GM20000 (cell line): ENCODE data around the gene FBXO3.

Experiments used
- DNase-seq: peaks from one replicate; pipeline ENCODE4 v3.0.0; 2012; ENCODE audit warnings: low spot score
- TF ChIP-seq, protein P1 (sequence below): IDR thresholded peaks from 2 replicates; pipeline ENCODE4 v1.5.1; 2012; ENCODE audit warnings: mild to moderate bottlenecking, control low read depth; ENCODE audit errors: extremely low read depth, missing control alignments

Gene FBXO3

DNA sequence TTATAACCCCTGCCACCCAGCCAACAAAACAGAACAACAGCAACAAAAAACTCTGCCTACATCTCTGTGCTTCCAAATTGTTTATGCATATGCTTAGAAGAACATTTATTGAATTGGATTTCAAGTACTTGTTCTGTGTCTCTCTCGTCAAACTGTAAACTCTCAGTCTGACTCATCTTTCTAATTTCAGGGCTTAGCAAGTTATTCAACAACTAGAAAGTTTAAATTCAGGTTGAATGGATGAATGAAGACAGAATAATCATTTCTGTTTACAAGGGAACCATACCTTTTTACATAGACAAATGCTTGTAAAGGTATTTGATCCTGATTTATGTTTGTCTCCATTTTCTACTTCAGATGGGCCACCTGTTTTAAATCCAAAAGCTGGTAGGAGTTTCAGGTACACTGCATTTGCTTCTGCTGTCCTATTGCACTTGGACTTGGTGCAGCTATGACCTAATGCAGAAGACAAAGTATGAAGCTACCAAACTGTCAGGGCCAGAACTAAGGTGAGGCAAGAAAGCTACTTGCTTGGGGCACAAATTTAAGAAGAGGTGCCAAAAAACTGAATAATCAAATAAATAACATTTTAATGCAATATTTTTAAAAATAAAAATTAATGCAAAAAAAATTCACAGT lies 1.6 kb upstream of the FBXO3 start:
- TF ChIP-seq, protein P1, sequence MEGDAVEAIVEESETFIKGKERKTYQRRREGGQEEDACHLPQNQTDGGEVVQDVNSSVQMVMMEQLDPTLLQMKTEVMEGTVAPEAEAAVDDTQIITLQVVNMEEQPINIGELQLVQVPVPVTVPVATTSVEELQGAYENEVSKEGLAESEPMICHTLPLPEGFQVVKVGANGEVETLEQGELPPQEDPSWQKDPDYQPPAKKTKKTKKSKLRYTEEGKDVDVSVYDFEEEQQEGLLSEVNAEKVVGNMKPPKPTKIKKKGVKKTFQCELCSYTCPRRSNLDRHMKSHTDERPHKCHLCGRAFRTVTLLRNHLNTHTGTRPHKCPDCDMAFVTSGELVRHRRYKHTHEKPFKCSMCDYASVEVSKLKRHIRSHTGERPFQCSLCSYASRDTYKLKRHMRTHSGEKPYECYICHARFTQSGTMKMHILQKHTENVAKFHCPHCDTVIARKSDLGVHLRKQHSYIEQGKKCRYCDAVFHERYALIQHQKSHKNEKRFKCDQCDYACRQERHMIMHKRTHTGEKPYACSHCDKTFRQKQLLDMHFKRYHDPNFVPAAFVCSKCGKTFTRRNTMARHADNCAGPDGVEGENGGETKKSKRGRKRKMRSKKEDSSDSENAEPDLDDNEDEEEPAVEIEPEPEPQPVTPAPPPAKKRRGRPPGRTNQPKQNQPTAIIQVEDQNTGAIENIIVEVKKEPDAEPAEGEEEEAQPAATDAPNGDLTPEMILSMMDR = no peak

DNA sequence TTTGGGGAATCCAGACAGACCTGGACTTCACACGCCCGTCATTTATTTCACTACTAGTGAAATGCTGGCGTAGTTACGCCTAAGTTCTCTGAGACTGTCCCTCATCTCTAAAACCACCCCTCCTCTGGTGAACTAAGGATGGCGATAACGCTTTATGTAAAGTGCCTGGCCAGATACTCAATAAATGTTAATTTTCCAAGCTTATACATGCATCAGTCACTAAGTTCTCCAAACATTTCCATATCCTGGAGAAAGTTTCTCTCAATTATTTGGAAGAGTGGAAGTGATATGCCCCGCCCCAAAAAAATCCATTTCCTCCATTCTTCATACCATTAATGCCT lies 1.1 kb upstream of the FBXO3 start:
- TF ChIP-seq, protein P1 = no peak
- DNase-seq = peak; percentile 16

More for the DNA sequence above, 1.6 kb upstream of the FBXO3 start:
- peak; percentile 32 for DNase-seq

DNA sequence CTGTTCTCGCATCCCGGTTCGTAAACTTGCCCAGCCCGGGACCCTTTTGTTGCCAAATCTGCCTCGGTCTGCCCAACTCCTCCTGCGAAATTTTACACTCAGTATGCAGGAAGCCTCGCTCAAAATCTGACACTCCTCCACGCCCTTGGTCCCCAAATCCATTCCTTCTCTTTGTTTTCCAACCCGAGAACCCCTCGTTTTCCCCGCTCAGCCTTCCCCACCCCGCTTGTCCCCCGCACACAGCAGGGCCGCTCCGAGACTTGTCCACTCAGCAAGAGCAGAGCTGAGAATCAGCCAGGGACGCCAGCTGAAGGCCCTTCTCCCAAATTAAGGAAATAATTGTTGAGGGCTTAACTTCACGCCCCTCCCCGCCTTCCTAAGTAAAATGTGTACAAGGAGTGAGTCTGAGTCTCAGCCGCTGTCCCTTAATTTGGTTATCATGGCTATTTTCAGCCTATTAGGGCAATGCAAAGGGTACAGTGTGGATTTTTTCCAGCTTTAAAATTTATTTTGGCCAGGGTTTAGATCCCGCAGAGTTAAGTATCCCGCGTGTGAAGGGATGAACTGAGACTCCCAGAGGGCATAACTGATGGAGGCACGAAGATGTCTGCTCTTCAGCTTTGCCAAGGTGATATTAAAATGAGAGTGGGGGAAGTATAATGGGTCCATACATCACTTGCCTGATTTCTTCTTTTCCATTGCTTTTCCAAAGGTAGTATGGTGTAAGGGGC lies 581 bp upstream of the FBXO3 start:
- DNase-seq = peak; percentile 25
- TF ChIP-seq, protein P1 = no peak

GRCh38 chr11:33773404-33773986 lies 825 bp downstream of the FBXO3 start:
- peak; percentile 45 for DNase-seq
- TF ChIP-seq, protein P1 = no peak

GRCh38 chr11:33772870-33773269 lies 1.4 kb downstream of the FBXO3 start:
- no peak for DNase-seq
- TF ChIP-seq, protein P1 = no peak

DNA sequence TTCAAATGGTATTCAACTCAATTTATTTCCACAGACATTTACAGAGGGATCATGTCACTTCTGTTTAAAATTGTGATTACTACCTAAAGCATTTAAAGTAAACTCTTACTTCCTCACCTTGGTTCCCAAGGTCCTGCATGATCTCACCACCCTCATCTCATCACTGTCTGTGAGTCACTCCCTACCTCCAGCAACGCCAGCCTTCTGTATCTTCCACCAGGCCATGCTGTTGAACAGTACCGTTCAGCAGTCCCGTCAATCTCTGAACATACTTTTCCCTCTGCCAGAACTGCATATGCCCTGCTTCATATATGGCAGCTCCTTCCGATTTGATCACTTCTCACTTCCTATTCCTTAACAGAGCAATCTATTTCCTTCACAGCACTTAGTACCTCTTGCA lies 2.0 kb downstream of the FBXO3 start:
- TF ChIP-seq, protein P1 = no peak
- no peak for DNase-seq

GRCh38 chr11:33770236-33770635 lies 4.1 kb downstream of the FBXO3 start:
- DNase-seq = no peak
- TF ChIP-seq, protein P1 = no peak
